ENCODE measurements around the gene C11orf98. TPM values are rescaled to one million over a fixed set of nuclear protein-coding genes. Genes with fewer than 3 reads are reported as not detected.

The C11orf98 gene
- total and polyA plus RNA-seq, 2 of the 13 experiments (the other 11 are each of a cell fraction or from before 2014, with no cell fraction given), result 30.4 to 91.8 TPM

- TF ChIP-seq EP300 (IDR thresholded peaks at IDR 0.05; ENCODE audit: low read depth in 2 of 2, low read length in 2 of 2) (peak in 1 of 2 experiments; percentile 21; a peak in 1 of 4 replicates), EP300 (CRISPR knock-in tag; IDR thresholded peaks at IDR 0.05; ENCODE audit: borderline replicate concordance) (no peak), FIP1L1 (IDR thresholded peaks at IDR 0.05; ENCODE audit: borderline replicate concordance, insufficient read depth, low read depth, low read length) (peak; percentile 93; the same call in 1 of the 2 replicates), ZNF251 (CRISPR knock-in tag; IDR thresholded peaks at IDR 0.05) (no peak), NFKBIZ (CRISPR knock-in tag; IDR thresholded peaks at IDR 0.05) (peak; percentile 52; the same call in 1 of the 2 replicates), GATA4 (IDR thresholded peaks at IDR 0.05; ENCODE audit: borderline replicate concordance, low read depth) (no peak), ZNF878 (CRISPR knock-in tag; IDR thresholded peaks at IDR 0.05) (no peak), POLR2AphosphoS5 (IDR thresholded peaks at IDR 0.05; ENCODE audit: low read depth, low read length) (peak; percentile 91), WIZ (CRISPR knock-in tag; IDR thresholded peaks at IDR 0.05) (peak; percentile 84), POLR2G (IDR thresholded peaks at IDR 0.05; ENCODE audit: low read depth, low read length) (peak; percentile 92), ZBTB1 (CRISPR knock-in tag; IDR thresholded peaks at IDR 0.05; ENCODE audit: borderline replicate concordance) (no peak), DBP (CRISPR knock-in tag; IDR thresholded peaks at IDR 0.05; ENCODE audit: not compliant biosample characterization) (peak; percentile 26), SMAD9 (CRISPR knock-in tag; IDR thresholded peaks at IDR 0.05) (0 out of 2 replicates have a peak, but pooled peaks have one; percentile 8), NFIC (IDR thresholded peaks at IDR 0.05; ENCODE audit: low read length) (no peak), KDM3A (CRISPR knock-in tag; IDR thresholded peaks at IDR 0.05; ENCODE audit: low read depth) (no peak), ONECUT2 (CRISPR knock-in tag; IDR thresholded peaks at IDR 0.05) (no peak), ZNF282 (IDR thresholded peaks at IDR 0.05; ENCODE audit: partially characterized antibody) (no peak), ZNF652 (CRISPR knock-in tag; IDR thresholded peaks at IDR 0.05; ENCODE audit: borderline replicate concordance, low read depth) (0 out of 2 replicates have a peak, but pooled peaks have one; percentile 39), ZNF274 (CRISPR knock-in tag; IDR thresholded peaks at IDR 0.05) (no peak)
- TF ChIP-seq, protein P1, sequence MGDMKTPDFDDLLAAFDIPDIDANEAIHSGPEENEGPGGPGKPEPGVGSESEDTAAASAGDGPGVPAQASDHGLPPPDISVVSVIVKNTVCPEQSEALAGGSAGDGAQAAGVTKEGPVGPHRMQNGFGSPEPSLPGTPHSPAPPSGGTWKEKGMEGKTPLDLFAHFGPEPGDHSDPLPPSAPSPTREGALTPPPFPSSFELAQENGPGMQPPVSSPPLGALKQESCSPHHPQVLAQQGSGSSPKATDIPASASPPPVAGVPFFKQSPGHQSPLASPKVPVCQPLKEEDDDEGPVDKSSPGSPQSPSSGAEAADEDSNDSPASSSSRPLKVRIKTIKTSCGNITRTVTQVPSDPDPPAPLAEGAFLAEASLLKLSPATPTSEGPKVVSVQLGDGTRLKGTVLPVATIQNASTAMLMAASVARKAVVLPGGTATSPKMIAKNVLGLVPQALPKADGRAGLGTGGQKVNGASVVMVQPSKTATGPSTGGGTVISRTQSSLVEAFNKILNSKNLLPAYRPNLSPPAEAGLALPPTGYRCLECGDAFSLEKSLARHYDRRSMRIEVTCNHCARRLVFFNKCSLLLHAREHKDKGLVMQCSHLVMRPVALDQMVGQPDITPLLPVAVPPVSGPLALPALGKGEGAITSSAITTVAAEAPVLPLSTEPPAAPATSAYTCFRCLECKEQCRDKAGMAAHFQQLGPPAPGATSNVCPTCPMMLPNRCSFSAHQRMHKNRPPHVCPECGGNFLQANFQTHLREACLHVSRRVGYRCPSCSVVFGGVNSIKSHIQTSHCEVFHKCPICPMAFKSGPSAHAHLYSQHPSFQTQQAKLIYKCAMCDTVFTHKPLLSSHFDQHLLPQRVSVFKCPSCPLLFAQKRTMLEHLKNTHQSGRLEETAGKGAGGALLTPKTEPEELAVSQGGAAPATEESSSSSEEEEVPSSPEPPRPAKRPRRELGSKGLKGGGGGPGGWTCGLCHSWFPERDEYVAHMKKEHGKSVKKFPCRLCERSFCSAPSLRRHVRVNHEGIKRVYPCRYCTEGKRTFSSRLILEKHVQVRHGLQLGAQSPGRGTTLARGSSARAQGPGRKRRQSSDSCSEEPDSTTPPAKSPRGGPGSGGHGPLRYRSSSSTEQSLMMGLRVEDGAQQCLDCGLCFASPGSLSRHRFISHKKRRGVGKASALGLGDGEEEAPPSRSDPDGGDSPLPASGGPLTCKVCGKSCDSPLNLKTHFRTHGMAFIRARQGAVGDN (CRISPR knock-in tag; IDR thresholded peaks at IDR 0.05), result peak; percentile 86
- TF ChIP-seq, protein P2, sequence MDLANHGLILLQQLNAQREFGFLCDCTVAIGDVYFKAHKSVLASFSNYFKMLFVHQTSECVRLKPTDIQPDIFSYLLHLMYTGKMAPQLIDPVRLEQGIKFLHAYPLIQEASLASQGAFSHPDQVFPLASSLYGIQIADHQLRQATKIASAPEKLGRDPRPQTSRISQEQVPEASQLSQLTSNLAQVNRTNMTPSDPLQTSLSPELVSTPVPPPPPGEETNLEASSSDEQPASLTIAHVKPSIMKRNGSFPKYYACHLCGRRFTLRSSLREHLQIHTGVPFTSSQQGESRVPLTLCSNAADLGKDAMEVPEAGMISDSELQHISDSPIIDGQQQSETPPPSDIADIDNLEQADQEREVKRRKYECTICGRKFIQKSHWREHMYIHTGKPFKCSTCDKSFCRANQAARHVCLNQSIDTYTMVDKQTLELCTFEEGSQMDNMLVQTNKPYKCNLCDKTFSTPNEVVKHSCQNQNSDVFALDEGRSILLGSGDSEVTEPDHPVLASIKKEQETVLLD (CRISPR knock-in tag; IDR thresholded peaks at IDR 0.05; ENCODE audit: low read depth), result peak; percentile 60; the same call in 1 of the 2 replicates
- TF ChIP-seq, protein P3, sequence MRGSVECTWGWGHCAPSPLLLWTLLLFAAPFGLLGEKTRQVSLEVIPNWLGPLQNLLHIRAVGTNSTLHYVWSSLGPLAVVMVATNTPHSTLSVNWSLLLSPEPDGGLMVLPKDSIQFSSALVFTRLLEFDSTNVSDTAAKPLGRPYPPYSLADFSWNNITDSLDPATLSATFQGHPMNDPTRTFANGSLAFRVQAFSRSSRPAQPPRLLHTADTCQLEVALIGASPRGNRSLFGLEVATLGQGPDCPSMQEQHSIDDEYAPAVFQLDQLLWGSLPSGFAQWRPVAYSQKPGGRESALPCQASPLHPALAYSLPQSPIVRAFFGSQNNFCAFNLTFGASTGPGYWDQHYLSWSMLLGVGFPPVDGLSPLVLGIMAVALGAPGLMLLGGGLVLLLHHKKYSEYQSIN (CRISPR knock-in tag; IDR thresholded peaks at IDR 0.05; ENCODE audit: borderline replicate concordance), result no peak
These were observed 6.8 kb upstream of the C11orf98 start, which contains the start of the genes LBHD1 and UQCC3 (continued) for GRCh38 chr11:62671608-62672389.

All from HepG2 (cell line).